GM12878 (cell line): ENCODE measurements around the gene LINGO1.

Experiments
- ATF7 ChIP-seq: fragments of 450-650 bp; IDR thresholded peaks from 2 replicates; pipeline ENCODE4 v1.6.1; 2016; ENCODE audit warnings: low read depth, mild to moderate bottlenecking
- BRCA1 ChIP-seq: IDR thresholded peaks from 2 replicates; pipeline ENCODE4 v1.6.1; 2011; ENCODE audit warnings: low read depth, low read length, improper control_type of control experiment
- CHD2 ChIP-seq: IDR thresholded peaks from 2 replicates; pipeline ENCODE4 v1.6.1; 2011; ENCODE audit warnings: low read depth, low read length, improper control_type of control experiment, borderline replicate concordance
- CTCF ChIP-seq, 3 experiments: IDR thresholded peaks in 2 of 3; conservative IDR thresholded peaks in 1 of 3; 2 replicates each; pipeline ENCODE4 v1.5.1; 2011; ENCODE audit warnings: low read depth in 3 of 3, low read length in 3 of 3, mild to moderate bottlenecking in 3 of 3, control low read depth in 2 of 3, moderate library complexity in 2 of 3, inconsistent platforms in 1 of 3, mixed read lengths in 1 of 3; ENCODE audit not compliant: control insufficient read depth in 2 of 3, insufficient read depth in 1 of 3; ENCODE audit errors: extremely low read depth in 1 of 3
- EZH2 ChIP-seq: IDR thresholded peaks from 2 replicates; pipeline ENCODE4 v1.6.1; 2012; ENCODE audit warnings: low read depth, mild to moderate bottlenecking, control low read depth, inconsistent platforms, low read length, borderline replicate concordance; ENCODE audit not compliant: control insufficient read depth
- JUNB ChIP-seq: IDR thresholded peaks from 2 replicates; pipeline ENCODE4 v1.6.1; 2016; ENCODE audit warnings: antibody characterized with exemption, mild to moderate bottlenecking
- MYB ChIP-seq: fragments of 150-350 bp; IDR thresholded peaks from 2 replicates; pipeline ENCODE4 v1.6.1; 2014; ENCODE audit warnings: mild to moderate bottlenecking, low read depth, low read length, borderline replicate concordance
- NR2C2 ChIP-seq: IDR thresholded peaks from 2 replicates; pipeline ENCODE4 v1.6.1; 2011; ENCODE audit warnings: borderline replicate concordance, low read depth; ENCODE audit not compliant: control insufficient read depth, insufficient read length
- RAD21 ChIP-seq: IDR thresholded peaks from 2 replicates; pipeline ENCODE4 v1.6.1; 2011; ENCODE audit warnings: mild to moderate bottlenecking, low read depth, low read length, moderate library complexity; ENCODE audit not compliant: insufficient read depth
- RB1 ChIP-seq: fragments of 450-650 bp; formaldehyde crosslinking; IDR thresholded peaks from 2 replicates; pipeline ENCODE4 v1.6.1; 2017; ENCODE audit warnings: mild to moderate bottlenecking, borderline replicate concordance
- SP1 ChIP-seq: IDR thresholded peaks from one replicate; pipeline ENCODE4 v1.6.1; 2011; ENCODE audit warnings: low read depth, low read length
- ZBTB33 ChIP-seq: fragments of 450-650 bp; IDR thresholded peaks from 2 replicates; pipeline ENCODE4 v1.6.1; 2017; ENCODE audit warnings: mild to moderate bottlenecking

GRCh38 chr15:77617476-77618230 is 15.1 kb downstream of the LINGO1 start:
- TF ChIP-seq MYB (no peak), ZBTB33 (no peak), CTCF (IDR thresholded peaks at IDR 0.05 in 2 of 3, conservative IDR thresholded peaks at IDR 0.05 in 1 of 3; ENCODE audit: control insufficient read depth in 2 of 3, extremely low read depth in 1 of 3, insufficient read depth in 1 of 3, low read depth in 3 of 3, low read length in 3 of 3) (peak; percentile 23 to 43 (median 36); a peak in 4 of 6 replicates), JUNB (no peak), RB1 (no peak), SP1 (no peak), EZH2 (no peak), RAD21 (no peak), ATF7 (no peak), NR2C2 (no peak), BRCA1 (no peak), CHD2 (no peak)
